HG03108 (cell line): ENCODE measurements around the gene NHERF1.

Experiments used
- ATAC-seq: cut with Tn5 transposase; IDR thresholded peaks from one replicate; pipeline ENCODE4 v1.9.1; 2021; ENCODE audit warnings: moderate library complexity; ENCODE audit not compliant: unreplicated experiment

The NHERF1 gene

DNA sequence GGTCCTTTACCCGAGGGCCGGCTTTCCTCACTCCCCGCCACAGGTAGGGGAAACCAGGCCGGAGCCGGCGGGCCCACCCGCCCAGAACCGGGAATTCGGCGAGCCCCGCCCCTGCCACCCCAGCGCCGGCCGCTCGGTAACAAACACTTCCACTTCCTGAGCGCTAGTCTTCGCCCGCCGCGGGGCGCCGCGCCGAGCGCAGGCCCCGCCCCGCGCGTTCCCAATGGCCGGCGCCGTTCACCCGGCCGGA is 224 bp upstream of the NHERF1 start:
- no peak for ATAC-seq

DNA sequence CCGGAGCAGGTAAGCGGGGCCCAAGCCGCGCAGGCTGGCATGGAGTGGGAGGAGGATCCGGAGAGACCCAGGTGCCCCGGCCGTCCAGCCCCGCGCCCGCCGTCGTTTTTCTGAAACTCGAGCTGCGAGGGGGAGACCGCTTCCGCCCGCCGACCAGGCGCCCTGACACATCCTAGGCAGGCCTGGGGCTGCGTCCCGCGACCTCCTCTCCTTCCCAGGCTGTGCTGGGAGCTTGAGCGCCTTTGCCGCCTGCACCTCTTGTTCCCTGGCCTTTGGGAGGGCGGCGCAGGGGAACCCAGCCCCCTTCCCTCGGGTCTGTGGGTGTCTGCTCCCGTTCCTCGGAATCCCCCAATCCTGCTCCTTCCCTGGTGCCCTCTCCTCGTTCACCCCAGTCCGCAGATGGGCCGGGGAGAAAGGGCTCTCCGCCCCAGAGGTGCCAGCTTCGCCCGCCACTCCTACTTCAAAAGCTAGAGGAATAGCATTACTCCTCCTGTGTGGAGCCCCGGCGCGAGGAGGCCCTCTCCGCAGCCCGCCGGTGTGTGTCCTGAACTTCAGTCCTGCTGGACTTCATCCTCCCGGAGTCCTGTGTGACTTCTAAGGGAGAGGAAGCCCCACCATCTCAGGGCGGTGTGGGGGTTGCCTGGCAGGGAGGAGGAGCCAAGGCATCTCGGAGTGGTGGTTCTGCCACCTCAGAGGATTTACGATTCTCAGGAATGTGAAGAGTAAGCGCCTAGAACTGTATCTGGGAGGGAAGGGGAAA is 1.0 kb downstream of the NHERF1 start:
- peak; percentile 12 for ATAC-seq

DNA sequence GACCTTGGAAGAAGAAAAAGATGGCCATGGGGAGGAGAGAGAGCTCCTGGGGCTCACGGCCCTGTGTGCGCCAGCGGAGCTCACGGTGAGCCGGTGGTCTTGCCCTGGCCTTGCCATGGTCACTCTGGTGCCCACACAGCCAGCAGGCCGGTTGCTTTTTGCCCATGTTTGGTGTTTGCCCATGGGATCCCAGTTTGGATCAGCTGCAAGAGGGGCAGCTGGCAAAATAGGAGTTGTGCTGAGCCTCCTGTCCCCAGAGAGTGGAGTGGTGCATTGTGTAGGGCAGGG is 1.6 kb downstream of the NHERF1 start:
- ATAC-seq: no peak

DNA sequence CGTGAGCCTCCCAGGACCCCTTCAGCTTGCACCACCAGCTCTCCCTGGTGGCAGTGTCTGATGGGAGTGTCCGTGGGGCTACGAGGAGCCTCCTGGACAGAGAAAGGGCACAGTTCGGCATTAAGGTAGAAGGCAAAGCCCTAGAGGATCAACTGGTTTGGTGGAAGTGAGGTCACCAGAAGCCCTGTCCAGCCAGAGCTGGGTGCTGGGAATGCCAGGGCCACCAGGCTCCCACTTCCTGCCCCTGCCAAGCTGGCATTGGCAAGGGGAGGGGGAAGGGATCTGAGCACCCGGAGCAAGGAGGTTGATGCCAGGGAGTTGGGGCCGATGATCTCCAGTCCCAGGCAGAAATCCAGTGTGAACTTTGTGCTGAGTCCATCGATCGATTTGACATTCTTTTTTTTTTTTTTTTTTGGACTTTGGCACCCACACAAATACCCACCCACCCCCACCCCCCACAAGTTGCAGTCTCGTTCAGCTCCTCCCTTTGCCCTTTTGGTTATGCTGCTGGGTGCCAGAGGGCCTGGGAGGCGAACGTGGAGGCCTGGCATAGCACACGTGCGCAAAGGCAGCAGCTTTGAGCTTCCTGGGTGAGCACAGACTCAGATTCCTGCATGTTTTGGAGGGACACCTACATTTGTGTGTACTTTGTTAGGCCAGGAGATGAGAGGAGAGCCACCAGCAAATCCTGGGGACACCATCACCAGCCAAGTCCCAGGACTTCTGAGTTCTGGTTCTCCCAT is 2.1 kb downstream of the NHERF1 start:
- no peak for ATAC-seq

DNA sequence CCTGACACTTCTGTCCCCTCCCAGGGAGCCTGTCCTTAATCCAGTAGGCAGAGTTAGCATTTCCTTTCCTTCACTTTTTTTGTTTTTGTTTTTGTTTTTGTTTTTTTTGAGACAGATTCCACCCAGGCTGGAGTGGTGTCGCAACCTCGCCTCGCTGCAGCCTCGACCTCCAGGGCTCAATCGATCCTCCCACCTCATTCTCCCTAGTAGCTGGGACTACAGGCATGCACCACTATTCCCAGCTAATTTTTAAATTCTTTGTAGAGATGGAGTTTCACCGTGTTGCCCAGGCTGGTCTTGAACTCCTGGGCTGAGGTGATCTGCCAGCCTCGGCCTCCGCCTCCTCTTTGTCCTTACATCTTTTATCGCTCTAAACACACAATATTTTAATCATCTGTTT is 4.0 kb downstream of the NHERF1 start:
- no peak for ATAC-seq

DNA sequence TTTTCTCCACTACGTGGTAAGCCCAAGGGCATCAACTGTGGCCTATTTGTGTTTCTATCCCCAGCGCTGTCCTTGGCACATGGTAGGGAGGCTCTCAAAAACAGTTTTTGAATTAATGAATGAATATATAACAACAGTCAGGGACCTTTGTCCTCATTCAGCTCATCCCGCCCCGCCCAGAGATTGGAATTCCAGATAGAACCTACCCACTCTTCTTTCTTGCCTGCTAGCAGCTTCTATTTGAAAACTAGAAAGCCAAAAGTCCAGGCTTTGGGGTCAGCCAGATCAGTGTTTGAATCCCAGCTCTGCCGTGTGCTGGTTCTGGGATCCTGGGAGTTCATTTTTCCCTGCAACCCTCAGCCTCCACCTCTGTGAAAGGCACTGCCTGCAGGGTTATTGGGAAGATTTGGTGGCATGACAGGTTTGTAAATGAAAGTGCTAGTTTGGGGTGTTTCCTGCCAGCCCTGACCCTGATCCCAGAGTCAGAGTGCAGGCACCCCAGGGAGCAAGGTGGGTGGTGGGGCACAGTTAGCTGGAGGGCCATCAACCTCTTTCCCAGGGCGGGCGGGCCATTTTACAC is 4.5 kb downstream of the NHERF1 start:
- no peak for ATAC-seq

DNA sequence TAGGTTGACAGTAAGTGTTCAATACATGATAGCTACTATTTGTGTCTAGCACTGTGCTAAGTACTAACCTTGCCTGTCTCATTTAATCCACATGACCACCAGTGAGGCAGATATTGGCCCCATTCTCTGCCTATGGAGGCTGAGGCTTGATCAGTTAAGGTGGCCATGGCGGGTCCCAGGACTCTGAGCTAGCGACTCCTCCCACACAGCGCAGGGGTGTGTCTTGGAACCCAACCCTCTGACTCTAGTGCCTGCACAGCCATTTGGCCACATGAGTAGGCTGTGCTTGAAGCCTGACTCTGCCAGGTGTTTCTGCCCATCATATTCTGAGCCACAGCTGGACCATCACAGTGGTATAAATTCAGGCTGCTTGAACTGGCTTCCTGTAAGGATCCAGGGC is 6.4 kb downstream of the NHERF1 start:
- no peak for ATAC-seq

DNA sequence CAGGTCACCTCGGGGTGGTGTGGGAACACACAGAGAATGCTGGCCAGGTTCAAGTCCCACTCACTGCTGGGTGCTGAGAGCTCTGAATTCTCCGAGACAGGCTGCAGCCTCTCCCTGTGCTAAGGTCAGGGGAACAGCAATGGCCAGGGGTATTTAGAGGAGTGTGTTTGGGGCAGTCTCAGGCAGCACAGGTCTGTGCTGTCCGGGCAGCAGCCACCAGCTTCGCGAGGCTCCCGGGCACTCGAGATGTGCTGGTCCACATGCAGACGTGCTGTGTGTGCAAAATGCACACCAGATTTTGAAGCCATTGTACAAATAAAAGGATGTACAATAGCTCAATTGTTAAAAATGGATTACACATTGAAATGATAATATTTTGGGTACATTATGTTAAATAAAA is 7.1 kb downstream of the NHERF1 start:
- ATAC-seq: no peak

DNA sequence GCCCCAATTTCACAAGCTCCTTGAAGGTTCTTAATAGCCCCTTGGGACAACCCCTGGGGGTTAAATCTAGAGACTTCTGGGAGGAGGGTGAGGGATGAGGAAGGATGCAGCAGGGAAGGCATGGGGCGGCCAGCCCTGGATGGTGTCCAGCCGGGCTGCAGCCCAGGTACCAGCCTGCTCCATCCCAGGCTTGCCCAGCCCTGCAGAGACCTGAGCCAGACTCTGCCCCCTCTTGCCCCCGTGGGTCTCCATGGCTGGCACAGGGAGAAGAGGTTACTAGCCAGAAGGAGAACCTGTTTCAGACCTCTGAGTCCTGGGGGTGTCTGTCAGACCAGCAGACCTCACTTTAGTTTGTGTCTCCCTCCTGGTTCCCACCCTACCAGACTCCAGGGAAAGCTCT is 8.5 kb downstream of the NHERF1 start:
- no peak for ATAC-seq

DNA sequence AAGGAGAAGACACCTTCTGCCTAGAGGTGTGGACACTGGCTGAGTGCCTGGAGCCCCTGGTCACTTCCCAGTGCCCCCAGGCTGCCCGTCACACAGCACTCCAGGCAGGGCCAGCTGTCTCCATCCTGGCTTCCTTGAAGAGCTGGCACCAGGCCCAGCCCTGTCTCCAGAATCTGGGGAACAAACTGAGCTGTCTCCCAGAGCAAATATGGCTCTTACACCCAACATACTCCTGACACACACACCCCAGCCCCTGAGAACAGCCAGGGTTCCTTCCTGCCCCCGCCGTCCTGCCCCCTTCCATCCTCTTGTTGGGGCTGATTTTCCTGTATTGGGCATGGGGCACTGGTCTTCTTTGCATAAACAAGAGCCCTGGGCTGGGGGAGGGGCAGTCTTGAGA is 9.1 kb downstream of the NHERF1 start:
- no peak for ATAC-seq

DNA sequence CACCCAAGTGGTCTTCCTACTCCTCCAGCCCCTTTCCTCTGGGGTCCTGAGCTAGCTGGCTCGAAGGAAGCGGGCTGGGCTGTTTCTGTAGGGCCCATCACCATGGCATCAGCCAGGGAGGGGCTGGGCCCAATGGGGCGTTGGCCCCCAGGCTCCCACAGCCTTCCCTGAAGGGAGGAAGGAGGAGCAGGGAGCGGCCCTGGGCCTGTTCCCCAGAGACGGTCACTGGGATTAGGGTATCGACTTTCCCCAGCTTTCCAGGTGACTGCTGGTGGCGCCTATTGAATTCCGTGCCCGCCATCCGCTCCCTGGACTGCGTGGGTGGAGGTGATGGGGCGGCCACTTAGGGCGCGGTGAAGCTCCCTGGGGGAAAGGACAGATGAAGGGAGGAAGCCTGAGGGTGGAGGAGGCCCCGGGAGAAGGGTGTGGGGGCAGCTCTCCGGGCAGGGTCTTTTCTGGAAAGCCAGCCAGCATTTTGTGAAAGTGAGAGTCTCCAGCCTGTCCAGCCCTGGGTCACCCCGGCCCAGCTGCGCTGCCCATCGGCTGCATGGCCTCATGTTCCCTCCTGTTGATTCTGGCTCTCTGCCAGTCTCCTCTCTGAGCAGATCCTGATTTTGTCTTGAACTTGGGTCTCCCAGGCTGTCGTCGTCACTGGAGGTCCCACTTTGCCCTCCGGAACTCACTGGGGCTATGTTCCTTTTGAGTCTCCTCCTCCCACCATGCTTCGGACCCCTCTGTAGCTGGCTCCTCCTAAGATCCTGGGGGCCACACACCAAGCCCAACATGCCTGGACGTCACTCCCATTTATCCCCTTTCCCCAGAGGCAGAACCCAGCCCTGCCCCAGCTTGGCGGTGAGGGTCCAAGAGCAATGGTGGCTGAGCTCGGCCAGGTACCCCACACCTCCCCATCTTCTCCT is 9.8 kb downstream of the NHERF1 start:
- no peak for ATAC-seq

DNA sequence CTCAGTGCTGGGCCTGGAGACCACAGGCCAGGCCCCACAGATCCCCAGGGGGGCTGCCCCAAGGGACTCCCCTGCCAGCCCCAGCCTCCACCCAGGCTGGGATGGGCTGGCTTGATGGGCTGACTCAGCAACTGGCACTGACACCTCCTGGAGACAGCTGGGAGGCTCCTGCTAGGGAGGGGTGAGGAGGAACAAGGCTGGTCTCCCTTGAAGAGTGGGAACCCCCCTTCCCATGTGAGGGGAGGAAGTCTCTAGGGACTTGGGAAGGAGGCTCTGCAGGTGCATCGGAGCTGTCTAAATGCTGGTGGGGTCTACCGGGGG is 10.4 kb downstream of the NHERF1 start:
- ATAC-seq: no peak

DNA sequence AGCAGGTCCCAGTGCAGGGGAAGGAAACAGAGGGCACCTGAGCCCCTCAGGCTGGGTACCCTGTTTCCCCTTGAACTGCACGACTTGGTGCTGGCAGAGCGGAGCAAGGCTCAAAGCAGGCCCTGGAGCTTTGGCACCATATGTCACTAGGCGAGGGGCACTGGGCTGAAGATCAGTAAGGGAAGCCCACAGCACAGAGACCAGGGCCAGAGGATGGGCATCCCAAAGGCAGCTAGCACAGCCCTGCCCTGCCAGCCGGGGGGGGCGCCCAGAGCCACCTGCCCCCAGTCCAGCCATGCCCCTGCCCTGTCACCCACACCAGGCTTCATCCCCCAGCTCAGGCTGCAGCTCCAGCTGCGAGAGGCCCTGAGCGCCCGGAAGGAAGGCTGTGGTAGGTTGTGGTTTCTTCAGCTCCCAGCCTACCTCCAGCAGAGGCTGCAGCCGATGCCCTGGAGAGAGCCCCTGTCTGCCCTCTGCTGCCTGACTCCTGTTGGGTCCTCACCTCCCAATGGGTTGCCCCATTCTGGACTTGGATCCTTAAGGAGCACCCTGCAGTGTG is 10.9 kb downstream of the NHERF1 start:
- peak; percentile 68 for ATAC-seq

DNA sequence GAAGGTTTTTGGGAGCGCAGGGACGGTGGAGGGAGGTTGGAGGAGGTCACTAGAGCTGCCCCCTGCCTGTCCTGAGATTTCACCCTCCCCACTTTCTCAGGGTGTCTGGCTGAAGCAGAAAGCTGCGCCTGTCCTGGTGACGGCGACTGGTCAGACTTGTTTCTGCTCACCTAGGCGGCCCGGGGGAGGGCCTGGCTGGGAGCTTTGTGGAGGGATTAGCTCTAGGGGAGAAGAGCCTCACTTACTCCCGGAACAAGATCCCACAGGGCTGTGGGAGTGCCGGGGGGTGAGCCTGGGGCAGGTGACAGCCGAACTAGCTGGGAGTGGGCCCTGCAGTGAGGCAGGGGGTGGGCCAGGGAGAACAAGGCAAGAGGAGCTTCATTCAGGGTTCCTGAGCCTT is 11.5 kb downstream of the NHERF1 start:
- ATAC-seq: no peak

DNA sequence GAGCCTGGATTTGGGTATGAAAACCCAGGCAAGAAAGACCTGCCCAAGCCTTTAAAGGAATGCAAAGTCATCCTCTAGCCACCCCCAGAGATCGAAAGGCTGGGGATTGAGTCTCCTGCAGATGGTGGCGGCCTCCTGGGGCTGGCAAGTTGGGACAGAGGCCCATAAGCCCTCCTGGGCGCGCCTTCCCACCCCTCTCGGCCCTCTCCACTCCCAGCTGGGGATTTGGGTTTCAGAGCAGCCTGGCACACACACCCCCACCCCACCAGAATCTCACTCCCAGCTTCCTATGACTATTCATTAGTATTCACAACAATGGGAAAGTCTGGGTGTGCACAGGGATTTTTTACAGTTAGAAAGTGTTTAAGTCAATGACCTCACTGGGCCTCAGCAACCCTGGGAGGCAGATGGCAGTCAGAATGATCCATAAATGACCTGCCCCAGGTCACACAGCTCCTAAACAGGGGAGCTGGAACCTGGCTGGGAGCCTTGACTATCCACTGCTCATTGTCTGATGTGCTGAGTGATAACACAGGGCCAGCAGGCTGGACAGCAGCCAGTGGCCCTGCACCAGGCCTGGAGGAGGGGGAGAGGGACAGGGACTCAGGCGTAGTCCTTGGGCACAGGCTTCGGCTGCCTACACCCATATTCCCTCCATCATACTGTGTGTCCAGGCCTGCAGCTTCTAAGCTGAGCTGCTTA is 12.1 kb downstream of the NHERF1 start:
- ATAC-seq: no peak

DNA sequence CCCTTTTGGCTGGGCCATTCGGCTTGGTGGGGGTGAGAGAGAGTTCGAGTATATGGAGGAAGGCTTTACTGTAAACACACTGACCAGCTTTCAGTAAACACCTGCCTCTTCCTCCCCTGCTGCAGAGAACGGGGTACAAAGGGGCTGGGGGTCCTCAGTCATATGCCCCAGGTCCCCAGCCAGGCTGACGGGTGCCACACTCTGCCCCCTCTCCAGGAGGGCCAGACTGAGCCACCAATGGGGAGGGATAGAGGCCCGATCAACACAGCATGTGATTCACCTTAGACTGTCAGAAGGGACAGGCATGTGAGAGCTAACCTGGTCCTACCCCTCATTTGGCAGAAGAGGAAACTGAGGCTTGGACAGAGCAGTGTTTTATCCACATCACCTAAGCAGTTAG is 13.0 kb downstream of the NHERF1 start:
- no peak for ATAC-seq

DNA sequence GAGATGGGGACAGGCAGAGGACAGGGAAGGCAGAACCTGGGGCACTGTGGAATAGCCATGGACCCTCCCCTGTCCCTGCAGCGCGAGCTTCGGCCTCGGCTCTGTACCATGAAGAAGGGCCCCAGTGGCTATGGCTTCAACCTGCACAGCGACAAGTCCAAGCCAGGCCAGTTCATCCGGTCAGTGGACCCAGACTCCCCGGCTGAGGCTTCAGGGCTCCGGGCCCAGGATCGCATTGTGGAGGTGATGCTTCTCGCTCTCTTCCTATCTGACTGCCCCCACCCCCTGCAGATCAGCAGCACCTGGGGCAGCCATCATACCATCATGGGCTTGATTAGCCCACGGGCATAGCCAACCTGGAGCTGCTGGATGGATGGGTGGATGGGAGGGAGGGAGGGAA is 13.5 kb downstream of the NHERF1 start:
- ATAC-seq: no peak

DNA sequence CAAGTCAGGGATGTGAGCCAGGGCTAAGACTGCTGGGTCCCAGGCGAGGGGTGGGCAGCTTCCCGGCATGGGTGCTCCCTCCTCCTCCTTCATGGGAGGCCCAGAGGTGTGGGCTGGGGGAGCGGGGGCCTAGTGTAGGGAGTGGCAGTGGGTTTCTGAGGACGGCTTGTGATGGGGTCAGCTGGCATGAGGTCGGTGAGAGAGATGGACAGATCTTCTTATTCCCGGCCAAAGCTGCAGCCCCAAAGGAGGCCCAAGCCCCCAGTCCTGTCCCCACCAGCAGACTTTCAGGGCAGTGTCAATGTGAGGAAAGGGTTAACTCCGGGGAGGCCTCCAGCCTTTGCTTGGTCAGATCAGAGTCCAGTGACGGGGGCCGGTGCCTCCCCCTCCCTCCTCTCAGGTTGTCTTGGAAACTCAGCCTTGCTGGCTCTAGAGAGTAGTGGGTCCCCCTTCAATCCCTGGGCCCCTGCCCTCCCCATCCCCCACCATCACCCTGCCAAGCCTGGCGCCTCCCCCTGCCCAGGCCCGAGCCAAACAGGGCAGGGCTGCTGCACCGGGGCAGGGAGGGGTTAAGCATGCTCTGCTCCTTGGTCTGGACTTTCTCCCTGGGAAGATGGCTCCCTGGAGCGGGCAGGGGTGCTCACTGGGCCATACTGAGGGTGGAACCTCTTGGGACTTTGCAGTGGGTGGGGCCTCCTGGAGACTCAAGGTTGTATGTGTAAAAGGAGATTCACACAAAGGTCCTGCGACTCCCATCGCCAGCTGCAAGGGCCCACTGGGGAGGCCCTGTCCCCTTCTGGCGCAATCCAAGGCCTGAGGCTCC is 15.3 kb downstream of the NHERF1 start:
- no peak for ATAC-seq

DNA sequence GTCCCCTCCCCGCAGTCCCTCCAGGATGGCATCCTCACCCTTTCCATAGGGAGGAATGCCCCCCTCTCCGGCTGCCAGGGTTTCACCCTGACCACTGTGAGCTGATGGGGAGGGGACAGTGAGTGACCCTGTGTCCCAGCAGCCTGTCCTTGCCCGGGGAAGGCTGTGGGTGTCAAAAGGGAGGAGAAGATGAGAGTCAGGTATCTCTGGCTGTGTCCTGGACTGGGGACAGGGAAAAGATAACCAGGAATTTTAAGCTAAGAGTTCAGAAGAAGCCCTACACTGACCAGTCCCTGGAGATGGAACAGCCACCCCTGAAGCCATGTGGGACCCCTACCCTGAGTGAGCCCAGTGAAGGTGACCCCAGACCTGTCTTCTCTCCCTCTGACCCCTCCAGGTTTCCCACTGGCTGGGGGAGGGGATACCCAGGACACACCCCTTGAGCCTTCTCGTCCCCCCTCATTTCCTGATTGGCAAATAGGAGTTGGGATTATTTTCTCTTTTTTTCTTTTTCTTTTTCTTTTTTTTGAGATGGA is 16.4 kb downstream of the NHERF1 start:
- no peak for ATAC-seq

DNA sequence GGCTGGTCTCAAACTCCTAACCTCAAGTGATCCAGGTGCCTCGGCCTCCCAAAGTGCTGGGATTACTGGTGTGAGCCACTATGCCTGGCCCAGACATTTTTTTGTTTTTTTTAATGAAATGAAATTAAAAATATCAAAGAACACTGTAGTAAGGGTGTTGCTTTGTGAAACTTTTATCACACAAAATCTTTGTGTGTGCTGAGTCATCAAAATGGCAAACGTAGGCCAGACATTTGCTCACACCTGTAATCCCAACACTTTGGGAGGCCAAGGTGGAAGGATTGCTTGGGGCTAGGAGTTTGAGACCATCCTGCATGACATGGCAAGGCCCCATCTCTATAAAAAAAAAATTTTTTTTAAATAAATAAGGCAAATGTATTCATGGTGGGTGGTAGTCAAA is 18.0 kb downstream of the NHERF1 start:
- no peak for ATAC-seq
